Measurements from ENCODE around the gene FZD4.

GRCh38 chr11:86990031-86990430, 34.8 kb upstream of the FZD4 start:
- TF ChIP-seq ZNF232 (CRISPR knock-in tag; IDR thresholded peaks at IDR 0.05) (no peak), SP1 (CRISPR knock-in tag; conservative IDR thresholded peaks at IDR 0.05) (no peak)
- TF ChIP-seq, protein P1, sequence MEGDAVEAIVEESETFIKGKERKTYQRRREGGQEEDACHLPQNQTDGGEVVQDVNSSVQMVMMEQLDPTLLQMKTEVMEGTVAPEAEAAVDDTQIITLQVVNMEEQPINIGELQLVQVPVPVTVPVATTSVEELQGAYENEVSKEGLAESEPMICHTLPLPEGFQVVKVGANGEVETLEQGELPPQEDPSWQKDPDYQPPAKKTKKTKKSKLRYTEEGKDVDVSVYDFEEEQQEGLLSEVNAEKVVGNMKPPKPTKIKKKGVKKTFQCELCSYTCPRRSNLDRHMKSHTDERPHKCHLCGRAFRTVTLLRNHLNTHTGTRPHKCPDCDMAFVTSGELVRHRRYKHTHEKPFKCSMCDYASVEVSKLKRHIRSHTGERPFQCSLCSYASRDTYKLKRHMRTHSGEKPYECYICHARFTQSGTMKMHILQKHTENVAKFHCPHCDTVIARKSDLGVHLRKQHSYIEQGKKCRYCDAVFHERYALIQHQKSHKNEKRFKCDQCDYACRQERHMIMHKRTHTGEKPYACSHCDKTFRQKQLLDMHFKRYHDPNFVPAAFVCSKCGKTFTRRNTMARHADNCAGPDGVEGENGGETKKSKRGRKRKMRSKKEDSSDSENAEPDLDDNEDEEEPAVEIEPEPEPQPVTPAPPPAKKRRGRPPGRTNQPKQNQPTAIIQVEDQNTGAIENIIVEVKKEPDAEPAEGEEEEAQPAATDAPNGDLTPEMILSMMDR (IDR thresholded peaks at IDR 0.05), result no peak
